ENCODE results near the gene PURA. TPM values are rescaled to one million over a fixed set of nuclear protein-coding genes. Genes with fewer than 3 reads are reported as not detected.

PURA gene
- polyA plus RNA-seq, 2 of the 4 experiments (the other 2 are of a cell fraction), result 4.5 to 12.7 TPM

GRCh38 chr5:140169410-140169809 lies 55.5 kb downstream of the PURA start:
- FAIRE-seq (no peak), ATAC-seq (peak; percentile 37 to 61; a peak in 2 of 6 replicates), DNase-seq (ENCODE audit: low read depth in 1 of 2, low spot score in 1 of 2) (peak in 1 of 2 experiments; percentile 33)
- peaks cover 11% of the 10 kb centered on the region for H3K4me1 ChIP-seq
- H3K4me2 ChIP-seq, result no peak overlapping the region
- CTCF ChIA-PET, result interaction anchor here (1.2 to 2.5 kb wide), 6 partner anchors 10 to 404 kb away, joined by 3 to 19 read pairs (median 7); partner anchors contain the start of gene NRG2
- H3K27ac ChIP-seq, result no peak overlapping the region
- no peaks in the 10 kb centered on the region for H3K9me3 ChIP-seq
- POLR2A ChIA-PET, result interaction anchor here (0.6 kb wide), 1 partner anchor 32 kb away, joined by 4 read pairs; no protein-coding TSS in a partner anchor
- TF ChIP-seq FOSB (CRISPR knock-in tag; IDR thresholded peaks at IDR 0.05) (no peak), MAFK (IDR thresholded peaks at IDR 0.05; ENCODE audit: partially characterized antibody) (peak; percentile 64), RAD21 (conservative IDR thresholded peaks at IDR 0.05 in 1 of 2, IDR thresholded peaks at IDR 0.05 in 1 of 2) (peak in 1 of 2 experiments; percentile 25; a peak in 1 of 5 replicates)
- 100% methylated on average over 1 of the region's 1 CpG for WGBS (ENCODE audit: missing lambda C conversion rate)
- no peak overlapping the region for H3K4me3 ChIP-seq

- 64% methylated on average over 2 of the region's 2 CpGs for WGBS (ENCODE audit: missing lambda C conversion rate)
- FAIRE-seq (no peak), DNase-seq (ENCODE audit: low read depth in 1 of 2, low spot score in 1 of 2) (no peak), ATAC-seq (no peak)
- POLR2A ChIA-PET, result no interaction called here
- H3K4me3 ChIP-seq, result no peak overlapping the region
- TF ChIP-seq JUN (IDR thresholded peaks at IDR 0.05) (no peak), PBX3 (IDR thresholded peaks at IDR 0.05) (no peak), TP53 (CRISPR knock-in tag; IDR thresholded peaks at IDR 0.05) (no peak), CHD4 (IDR thresholded peaks at IDR 0.05; ENCODE audit: borderline replicate concordance) (no peak), KDM5A (IDR thresholded peaks at IDR 0.05) (no peak), POLR2A (IDR thresholded peaks at IDR 0.05; ENCODE audit: low read length) (no peak), SMC3 (IDR thresholded peaks at IDR 0.05) (no peak), CHD2 (IDR thresholded peaks at IDR 0.05; ENCODE audit: low read length, partially characterized antibody) (no peak), REST (IDR thresholded peaks at IDR 0.05) (no peak), BCL3 (IDR thresholded peaks at IDR 0.05) (no peak), NFE2L2 (conservative IDR thresholded peaks at IDR 0.05; ENCODE audit: low read length) (no peak), KDM1A (IDR thresholded peaks at IDR 0.05; ENCODE audit: low read depth) (no peak), ZNF302 (CRISPR knock-in tag; IDR thresholded peaks at IDR 0.05) (no peak), ZC3H11A (IDR thresholded peaks at IDR 0.05) (no peak), CTCF (IDR thresholded peaks at IDR 0.05) (no peak)
- H3K4me2 ChIP-seq, result no peak overlapping the region
- H3K4me1 ChIP-seq, result peaks cover 17% of the 10 kb centered on the region
- no peak overlapping the region for H3K27ac ChIP-seq
- CTCF ChIA-PET, result no interaction called here
- no peaks in the 10 kb centered on the region for H3K9me3 ChIP-seq
Observed at GRCh38 chr5:140172483-140172882, 58.6 kb downstream of the PURA start.
